ENCODE data around the gene TMEM60.

GRCh38 chr7:77753173-77753572 is 45.1 kb downstream of the TMEM60 start:
- TF ChIP-seq REXO4 (CRISPR knock-in tag; IDR thresholded peaks at IDR 0.05; ENCODE audit: borderline replicate concordance): no peak
- no peak for TF ChIP-seq SNAPC5 (CRISPR knock-in tag; IDR thresholded peaks at IDR 0.05; ENCODE audit: borderline replicate concordance)
- TF ChIP-seq IKZF1 (IDR thresholded peaks at IDR 0.05): no peak
- no peak for TF ChIP-seq ATF6 (CRISPR knock-in tag; conservative IDR thresholded peaks at IDR 0.05)
- TF ChIP-seq, protein P1, sequence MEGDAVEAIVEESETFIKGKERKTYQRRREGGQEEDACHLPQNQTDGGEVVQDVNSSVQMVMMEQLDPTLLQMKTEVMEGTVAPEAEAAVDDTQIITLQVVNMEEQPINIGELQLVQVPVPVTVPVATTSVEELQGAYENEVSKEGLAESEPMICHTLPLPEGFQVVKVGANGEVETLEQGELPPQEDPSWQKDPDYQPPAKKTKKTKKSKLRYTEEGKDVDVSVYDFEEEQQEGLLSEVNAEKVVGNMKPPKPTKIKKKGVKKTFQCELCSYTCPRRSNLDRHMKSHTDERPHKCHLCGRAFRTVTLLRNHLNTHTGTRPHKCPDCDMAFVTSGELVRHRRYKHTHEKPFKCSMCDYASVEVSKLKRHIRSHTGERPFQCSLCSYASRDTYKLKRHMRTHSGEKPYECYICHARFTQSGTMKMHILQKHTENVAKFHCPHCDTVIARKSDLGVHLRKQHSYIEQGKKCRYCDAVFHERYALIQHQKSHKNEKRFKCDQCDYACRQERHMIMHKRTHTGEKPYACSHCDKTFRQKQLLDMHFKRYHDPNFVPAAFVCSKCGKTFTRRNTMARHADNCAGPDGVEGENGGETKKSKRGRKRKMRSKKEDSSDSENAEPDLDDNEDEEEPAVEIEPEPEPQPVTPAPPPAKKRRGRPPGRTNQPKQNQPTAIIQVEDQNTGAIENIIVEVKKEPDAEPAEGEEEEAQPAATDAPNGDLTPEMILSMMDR (CRISPR knock-in tag; IDR thresholded peaks at IDR 0.05): no peak
- TF ChIP-seq SMC3 (IDR thresholded peaks at IDR 0.05; ENCODE audit: low read length): no peak
- TF ChIP-seq ZBTB46 (CRISPR knock-in tag; IDR thresholded peaks at IDR 0.05; ENCODE audit: borderline replicate concordance): no peak
- TF ChIP-seq KLF11 (CRISPR knock-in tag; IDR thresholded peaks at IDR 0.05): no peak
- TF ChIP-seq NCOR1 (IDR thresholded peaks at IDR 0.05; ENCODE audit: borderline replicate concordance, low read length): no peak

Measured in HepG2 (cell line).